Measurements from ENCODE around the gene NR3C2. TPM values are rescaled to one million over a fixed set of nuclear protein-coding genes. Genes with fewer than 3 reads are reported as not detected.

Gene NR3C2
- polyA plus RNA-seq, 1 donor from 2014 or later, result 0.06 TPM

DNA sequence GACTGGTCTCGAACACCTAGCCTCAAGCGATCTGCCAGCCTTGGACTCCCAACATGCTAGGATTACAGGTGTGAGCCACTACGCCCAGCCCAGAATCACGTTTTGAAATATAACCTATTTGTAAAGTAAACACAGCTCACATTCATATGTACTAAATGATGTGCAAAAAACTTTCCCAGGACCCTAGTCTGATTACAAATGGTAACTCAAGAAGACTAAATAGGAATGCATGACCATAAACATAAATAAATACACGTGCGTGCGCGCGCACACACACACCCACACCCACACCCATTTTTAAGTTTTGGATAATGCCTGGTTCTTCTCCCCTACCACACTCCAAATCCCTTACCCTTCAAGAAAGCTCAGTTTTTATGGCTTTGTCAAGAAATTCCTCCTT is 163.9 kb downstream of the NR3C2 start:
- H3K9me3 ChIP-seq (ENCODE audit: low read length), result no peaks in the 10 kb centered on the region
- no peak overlapping the region for H3K27ac ChIP-seq (ENCODE audit: low read length)
- no peaks in the 10 kb centered on the region for H3K27me3 ChIP-seq (ENCODE audit: insufficient read depth, low read depth, low read length)
- H3K4me2 ChIP-seq (ENCODE audit: low read length), result no peak overlapping the region
- no peaks in the 10 kb centered on the region for H3K36me3 ChIP-seq (ENCODE audit: insufficient read depth, low read length)
- no peak overlapping the region for H3K4me3 ChIP-seq (ENCODE audit: low read length)
- no peaks in the 10 kb centered on the region for H3F3A ChIP-seq (ENCODE audit: insufficient read depth, low read length, poor library complexity, severe bottlenecking)
- H3K79me2 ChIP-seq (replicated peaks; ENCODE audit: insufficient read depth, low read length), result no peaks in the 10 kb centered on the region
- H2AFZ ChIP-seq (ENCODE audit: low read depth, low read length), result no peak overlapping the region
- no peaks in the 10 kb centered on the region for H4K20me1 ChIP-seq (ENCODE audit: insufficient read depth)
- TF ChIP-seq RAD21 (conservative IDR thresholded peaks at IDR 0.05), result no peak
- TF ChIP-seq TAF1 (IDR thresholded peaks at IDR 0.05; ENCODE audit: low read depth), result no peak
- TF ChIP-seq POLR2AphosphoS5 (IDR thresholded peaks at IDR 0.05), result no peak
- TF ChIP-seq, protein P1, sequence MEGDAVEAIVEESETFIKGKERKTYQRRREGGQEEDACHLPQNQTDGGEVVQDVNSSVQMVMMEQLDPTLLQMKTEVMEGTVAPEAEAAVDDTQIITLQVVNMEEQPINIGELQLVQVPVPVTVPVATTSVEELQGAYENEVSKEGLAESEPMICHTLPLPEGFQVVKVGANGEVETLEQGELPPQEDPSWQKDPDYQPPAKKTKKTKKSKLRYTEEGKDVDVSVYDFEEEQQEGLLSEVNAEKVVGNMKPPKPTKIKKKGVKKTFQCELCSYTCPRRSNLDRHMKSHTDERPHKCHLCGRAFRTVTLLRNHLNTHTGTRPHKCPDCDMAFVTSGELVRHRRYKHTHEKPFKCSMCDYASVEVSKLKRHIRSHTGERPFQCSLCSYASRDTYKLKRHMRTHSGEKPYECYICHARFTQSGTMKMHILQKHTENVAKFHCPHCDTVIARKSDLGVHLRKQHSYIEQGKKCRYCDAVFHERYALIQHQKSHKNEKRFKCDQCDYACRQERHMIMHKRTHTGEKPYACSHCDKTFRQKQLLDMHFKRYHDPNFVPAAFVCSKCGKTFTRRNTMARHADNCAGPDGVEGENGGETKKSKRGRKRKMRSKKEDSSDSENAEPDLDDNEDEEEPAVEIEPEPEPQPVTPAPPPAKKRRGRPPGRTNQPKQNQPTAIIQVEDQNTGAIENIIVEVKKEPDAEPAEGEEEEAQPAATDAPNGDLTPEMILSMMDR (IDR thresholded peaks at IDR 0.05; ENCODE audit: poor library complexity, severe bottlenecking), result no peak
- TF ChIP-seq, protein P2, sequence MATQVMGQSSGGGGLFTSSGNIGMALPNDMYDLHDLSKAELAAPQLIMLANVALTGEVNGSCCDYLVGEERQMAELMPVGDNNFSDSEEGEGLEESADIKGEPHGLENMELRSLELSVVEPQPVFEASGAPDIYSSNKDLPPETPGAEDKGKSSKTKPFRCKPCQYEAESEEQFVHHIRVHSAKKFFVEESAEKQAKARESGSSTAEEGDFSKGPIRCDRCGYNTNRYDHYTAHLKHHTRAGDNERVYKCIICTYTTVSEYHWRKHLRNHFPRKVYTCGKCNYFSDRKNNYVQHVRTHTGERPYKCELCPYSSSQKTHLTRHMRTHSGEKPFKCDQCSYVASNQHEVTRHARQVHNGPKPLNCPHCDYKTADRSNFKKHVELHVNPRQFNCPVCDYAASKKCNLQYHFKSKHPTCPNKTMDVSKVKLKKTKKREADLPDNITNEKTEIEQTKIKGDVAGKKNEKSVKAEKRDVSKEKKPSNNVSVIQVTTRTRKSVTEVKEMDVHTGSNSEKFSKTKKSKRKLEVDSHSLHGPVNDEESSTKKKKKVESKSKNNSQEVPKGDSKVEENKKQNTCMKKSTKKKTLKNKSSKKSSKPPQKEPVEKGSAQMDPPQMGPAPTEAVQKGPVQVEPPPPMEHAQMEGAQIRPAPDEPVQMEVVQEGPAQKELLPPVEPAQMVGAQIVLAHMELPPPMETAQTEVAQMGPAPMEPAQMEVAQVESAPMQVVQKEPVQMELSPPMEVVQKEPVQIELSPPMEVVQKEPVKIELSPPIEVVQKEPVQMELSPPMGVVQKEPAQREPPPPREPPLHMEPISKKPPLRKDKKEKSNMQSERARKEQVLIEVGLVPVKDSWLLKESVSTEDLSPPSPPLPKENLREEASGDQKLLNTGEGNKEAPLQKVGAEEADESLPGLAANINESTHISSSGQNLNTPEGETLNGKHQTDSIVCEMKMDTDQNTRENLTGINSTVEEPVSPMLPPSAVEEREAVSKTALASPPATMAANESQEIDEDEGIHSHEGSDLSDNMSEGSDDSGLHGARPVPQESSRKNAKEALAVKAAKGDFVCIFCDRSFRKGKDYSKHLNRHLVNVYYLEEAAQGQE (IDR thresholded peaks at IDR 0.05; ENCODE audit: borderline replicate concordance), result no peak
- TF ChIP-seq EZH2 (IDR thresholded peaks at IDR 0.05; ENCODE audit: borderline replicate concordance, insufficient read depth, low read length, poor library complexity, severe bottlenecking), result no peak
- no peak for TF ChIP-seq EP300 (conservative IDR thresholded peaks at IDR 0.05; ENCODE audit: poor library complexity, severe bottlenecking)
- no peak overlapping the region for H3K9ac ChIP-seq (ENCODE audit: low read length)
- no peaks in the 10 kb centered on the region for H3K9me2 ChIP-seq (ENCODE audit: insufficient read depth, low read length)

DNA sequence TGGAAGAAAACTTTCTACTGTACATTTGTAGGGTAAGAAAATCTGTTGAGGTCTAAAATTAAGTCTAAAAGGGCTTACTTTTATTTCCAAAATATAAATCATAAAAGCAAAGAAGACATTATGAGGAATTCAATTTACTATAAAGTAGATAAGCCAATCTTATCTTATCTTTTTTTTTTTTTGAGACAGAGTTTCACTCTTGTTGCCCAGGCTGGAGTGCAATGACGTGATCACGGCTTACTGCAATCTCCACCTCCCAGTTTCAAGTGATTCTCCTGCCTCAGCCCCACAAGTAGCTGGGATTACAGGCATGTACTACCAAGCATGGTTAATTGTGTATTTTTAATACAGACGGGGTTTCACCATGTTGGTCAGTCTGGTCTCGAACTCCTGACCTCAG is 166.9 kb downstream of the NR3C2 start:
- Histone ChIP-seq H3F3A (ENCODE audit: insufficient read depth, low read length, poor library complexity, severe bottlenecking) (no peaks in the 10 kb centered on the region), H3K27me3 (ENCODE audit: insufficient read depth, low read depth, low read length) (no peaks in the 10 kb centered on the region), H3K27ac (ENCODE audit: low read length) (no peak overlapping the region), H3K79me2 (replicated peaks; ENCODE audit: insufficient read depth, low read length) (no peaks in the 10 kb centered on the region), H3K4me2 (ENCODE audit: low read length) (no peak overlapping the region), H3K36me3 (ENCODE audit: insufficient read depth, low read length) (no peaks in the 10 kb centered on the region), H4K20me1 (ENCODE audit: insufficient read depth) (no peaks in the 10 kb centered on the region), H3K9me3 (ENCODE audit: low read length) (no peaks in the 10 kb centered on the region), H3K9ac (ENCODE audit: low read length) (no peak overlapping the region), H3K9me2 (ENCODE audit: insufficient read depth, low read length) (no peaks in the 10 kb centered on the region), H3K4me3 (ENCODE audit: low read length) (no peak overlapping the region), H2AFZ (ENCODE audit: low read depth, low read length) (no peak overlapping the region)
- TF ChIP-seq, protein P1 (IDR thresholded peaks at IDR 0.05; ENCODE audit: poor library complexity, severe bottlenecking), result no peak
- no peak for TF ChIP-seq EZH2 (IDR thresholded peaks at IDR 0.05; ENCODE audit: borderline replicate concordance, insufficient read depth, low read length, poor library complexity, severe bottlenecking)
- no peak for TF ChIP-seq MXI1 (conservative IDR thresholded peaks at IDR 0.05; ENCODE audit: poor library complexity, severe bottlenecking)
- TF ChIP-seq POLR2AphosphoS5 (IDR thresholded peaks at IDR 0.05), result no peak
- no peak for TF ChIP-seq SMC3 (conservative IDR thresholded peaks at IDR 0.05; ENCODE audit: poor library complexity)
- TF ChIP-seq, protein P2 (IDR thresholded peaks at IDR 0.05; ENCODE audit: borderline replicate concordance), result no peak
- TF ChIP-seq TAF1 (IDR thresholded peaks at IDR 0.05; ENCODE audit: low read depth), result no peak
- no peak for TF ChIP-seq RAD21 (conservative IDR thresholded peaks at IDR 0.05)
- TF ChIP-seq EP300 (conservative IDR thresholded peaks at IDR 0.05; ENCODE audit: poor library complexity, severe bottlenecking), result no peak

Data from neural cell (in vitro differentiated cells).